Amniotic epithelial cell (primary cell): Measurements from ENCODE around the gene TGFA.

Source experiments
- DNase-seq: peaks from one replicate; pipeline ENCODE4 v3.0.0-alpha.2; 2010; ENCODE audit warnings: low read depth

The TGFA gene

GRCh38 chr2:70417011-70417410 lies 136.6 kb downstream of the TGFA start:
- DNase-seq: no peak

- no peak for DNase-seq
Measured at GRCh38 chr2:70412294-70413070, 141.1 kb downstream of the TGFA start.

- no peak for DNase-seq
Measured at GRCh38 chr2:70411483-70412125, 142.0 kb downstream of the TGFA start.

- DNase-seq: no peak
Measured at GRCh38 chr2:70403267-70404053, 150.2 kb downstream of the TGFA start.

GRCh38 chr2:70400539-70400938 lies 153.1 kb downstream of the TGFA start:
- no peak for DNase-seq

- DNase-seq: no peak
Measured at GRCh38 chr2:70399046-70399445, 154.6 kb downstream of the TGFA start.
